HG02623 (cell line): ENCODE data around the gene NSMCE1.

Source experiments
- ATAC-seq: cut with Tn5 transposase; IDR thresholded peaks from one replicate; pipeline ENCODE4 v1.9.1; 2021; ENCODE audit warnings: moderate library complexity; ENCODE audit not compliant: unreplicated experiment

Gene NSMCE1

DNA sequence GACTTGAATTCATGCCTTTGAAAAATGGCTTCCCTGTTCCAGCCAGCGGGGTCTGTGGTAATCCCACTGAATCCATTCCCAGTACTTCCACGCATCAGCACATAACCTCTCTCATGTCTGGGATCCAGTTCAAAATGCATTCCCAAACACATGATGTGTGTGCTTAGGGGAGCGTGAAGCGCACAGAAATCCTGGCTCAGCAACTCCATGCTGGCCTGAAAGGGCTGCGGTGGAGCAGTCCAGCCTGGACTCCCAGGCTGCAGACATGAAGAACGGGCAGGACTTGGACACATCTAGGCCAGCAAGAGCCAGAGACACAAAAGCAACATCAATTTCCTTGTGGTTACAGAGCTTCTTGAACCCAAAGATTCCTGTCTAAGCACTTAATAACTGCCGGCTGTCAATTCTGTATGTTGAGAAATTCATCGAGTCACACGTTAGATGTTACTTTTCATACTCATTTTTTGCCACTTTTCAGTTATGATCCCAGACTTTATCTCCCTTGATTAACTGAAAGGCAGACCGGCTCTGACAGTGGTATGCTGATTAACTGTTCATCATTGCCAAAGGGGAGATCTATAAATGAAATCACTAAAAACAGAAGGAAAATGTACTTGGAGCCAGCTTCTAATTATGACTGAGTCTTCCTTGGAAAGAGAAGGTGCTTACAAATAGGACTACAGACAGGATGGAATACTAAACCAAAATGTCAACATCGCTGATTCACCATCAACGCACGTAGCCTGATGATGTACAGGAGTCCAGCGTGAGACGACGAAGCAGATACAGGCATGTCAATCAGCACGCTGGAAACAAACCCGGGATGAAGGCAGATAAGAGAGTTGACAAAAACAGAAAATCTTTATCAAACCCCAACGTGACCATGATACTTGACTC, 23.0 kb downstream of the NSMCE1 start:
- no peak for ATAC-seq

DNA sequence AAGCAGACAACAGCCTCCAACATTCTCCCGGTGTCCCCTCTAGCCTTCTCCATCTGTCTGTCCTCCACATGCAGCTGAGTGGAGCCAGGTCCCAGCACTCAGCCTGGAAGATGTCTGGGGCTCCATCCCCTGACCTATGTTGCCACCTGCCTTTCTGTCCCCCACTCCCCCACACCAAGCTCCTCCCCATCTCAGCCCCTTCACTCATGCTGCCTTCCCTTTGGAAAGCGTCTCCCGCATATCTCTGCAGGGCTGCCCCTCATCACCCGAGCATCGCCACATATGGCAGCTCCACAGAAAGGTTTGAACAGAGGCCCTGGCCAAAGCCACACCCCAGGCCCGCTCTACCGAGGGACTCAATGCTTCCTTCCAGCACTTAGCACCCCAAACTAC, 24.2 kb downstream of the NSMCE1 start:
- no peak for ATAC-seq

DNA sequence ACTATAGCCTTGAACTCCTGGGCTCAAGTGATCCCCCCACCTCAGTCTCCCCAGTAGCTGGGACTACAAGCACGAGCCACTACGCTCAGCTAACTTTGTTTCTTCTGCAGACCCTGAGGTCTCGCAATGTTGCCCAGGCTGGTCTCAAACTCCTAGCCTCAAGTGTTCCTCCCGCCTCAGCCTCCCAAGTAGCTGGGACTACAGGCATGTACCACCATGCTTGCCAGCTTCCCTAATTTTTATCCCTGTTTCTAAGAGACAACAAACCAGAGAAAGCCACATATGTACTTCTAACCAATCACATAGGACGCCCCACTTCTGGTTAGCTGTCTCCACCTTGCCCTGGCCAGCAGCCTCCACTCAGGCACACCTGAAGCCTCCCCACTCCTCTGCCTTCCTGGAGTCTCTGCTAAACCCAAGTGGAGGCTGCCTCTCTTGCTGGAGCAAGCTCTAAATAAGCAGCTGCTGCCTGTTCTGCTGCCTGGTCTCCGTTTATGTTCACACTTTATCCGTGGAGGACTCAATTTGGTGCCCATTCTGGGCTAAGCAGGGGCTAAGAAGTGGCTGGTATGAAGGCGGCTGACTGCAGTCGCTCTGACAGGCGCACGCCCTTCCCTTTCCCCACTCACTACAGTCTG, 24.7 kb downstream of the NSMCE1 start:
- ATAC-seq: no peak

DNA sequence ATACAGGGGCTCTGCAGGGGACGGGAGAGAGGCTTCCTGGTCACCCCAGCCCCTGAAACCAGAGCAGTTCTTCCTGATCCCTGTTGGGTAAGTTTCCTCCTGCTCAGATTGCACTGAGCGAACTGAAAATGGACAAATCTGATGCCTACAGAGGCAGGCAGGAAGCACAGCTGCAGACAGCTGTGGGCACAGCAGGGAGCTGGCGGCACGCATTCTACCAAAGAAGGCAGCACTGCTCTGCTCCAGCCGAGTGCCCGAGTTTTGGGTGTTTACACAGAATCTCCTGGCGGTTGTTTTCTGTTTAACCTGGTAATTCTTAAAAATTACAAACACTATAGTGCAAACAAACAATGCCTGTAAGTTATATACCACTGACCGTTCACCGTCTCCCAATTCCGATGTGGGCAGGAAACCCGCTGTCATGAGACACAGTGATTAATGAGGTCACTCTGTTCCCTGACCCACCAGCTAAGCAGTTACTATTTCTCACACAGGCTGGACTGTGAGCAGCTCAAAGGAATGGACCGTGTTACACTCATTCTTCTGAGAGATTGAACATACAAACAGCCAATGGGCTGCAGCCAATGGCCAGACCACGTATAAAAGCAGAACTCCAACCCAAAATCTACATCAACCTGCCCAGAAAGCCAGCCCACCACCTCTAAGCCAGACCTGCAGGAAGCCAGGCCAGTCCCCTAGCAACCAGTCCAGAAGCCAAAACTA, 25.5 kb downstream of the NSMCE1 start:
- no peak for ATAC-seq

DNA sequence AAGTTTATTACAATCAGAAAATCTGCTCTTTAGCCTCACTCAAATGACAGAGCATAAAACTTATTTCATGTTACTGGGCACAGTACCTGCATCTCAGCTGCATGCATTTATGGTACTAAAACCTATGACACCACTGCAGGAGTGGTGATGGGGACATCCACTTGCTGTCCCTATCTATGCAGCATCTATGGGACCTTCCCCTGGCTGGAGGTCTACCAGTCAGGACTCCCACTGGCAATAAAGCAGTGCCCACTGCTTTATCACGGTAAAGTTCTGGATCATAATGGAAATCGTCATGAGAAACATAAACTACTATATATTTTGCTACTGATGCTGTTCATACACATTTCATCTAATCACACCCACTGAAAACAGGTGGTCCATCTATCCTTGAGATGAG, 26.2 kb downstream of the NSMCE1 start:
- ATAC-seq: no peak

DNA sequence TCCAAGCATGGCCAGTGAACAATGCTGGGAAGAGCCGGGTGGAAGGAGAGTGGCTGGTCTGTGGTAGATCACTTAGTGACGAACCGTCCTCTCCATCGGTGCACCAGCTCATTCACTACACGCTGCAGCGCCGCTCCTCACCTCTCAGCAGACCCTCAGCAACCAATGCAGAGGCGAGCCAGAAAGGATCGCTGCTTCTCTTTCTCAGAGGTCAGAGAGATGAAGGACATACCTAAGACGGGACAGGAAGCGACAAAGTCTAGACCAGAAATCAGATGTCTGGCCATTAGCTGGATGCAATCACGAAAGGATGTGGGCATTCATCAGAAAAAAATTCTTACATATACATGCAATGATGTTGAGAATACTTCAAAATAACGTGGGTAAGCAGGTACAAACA, 26.9 kb downstream of the NSMCE1 start:
- no peak for ATAC-seq

DNA sequence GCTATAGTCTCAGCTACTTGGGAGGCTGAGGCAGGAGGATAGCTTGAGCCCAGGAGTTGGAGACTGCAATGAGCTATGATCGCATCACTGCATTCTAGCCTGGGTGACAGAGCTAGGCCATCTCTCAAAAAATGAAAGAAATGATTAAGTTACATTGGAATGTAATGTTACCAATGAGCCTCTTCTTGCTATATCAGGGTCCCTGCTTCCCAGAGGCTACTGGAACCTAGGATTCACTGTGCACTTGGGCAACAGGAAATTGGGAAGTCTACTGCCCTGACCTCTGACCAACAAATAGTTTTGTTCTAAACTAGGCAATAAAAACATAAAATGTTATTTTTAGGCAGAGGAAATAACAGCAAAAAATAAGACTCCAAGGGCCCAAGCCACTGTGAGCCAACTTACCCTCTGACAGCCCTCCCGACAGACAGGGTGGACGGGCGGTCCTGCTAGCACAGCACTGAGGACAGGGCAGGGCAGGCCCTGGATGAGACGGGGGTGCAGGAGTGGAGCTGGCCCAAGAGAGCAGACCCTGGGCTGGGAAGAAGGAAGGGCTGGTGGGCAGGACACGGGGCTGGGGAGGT, 27.5 kb downstream of the NSMCE1 start:
- no peak for ATAC-seq

DNA sequence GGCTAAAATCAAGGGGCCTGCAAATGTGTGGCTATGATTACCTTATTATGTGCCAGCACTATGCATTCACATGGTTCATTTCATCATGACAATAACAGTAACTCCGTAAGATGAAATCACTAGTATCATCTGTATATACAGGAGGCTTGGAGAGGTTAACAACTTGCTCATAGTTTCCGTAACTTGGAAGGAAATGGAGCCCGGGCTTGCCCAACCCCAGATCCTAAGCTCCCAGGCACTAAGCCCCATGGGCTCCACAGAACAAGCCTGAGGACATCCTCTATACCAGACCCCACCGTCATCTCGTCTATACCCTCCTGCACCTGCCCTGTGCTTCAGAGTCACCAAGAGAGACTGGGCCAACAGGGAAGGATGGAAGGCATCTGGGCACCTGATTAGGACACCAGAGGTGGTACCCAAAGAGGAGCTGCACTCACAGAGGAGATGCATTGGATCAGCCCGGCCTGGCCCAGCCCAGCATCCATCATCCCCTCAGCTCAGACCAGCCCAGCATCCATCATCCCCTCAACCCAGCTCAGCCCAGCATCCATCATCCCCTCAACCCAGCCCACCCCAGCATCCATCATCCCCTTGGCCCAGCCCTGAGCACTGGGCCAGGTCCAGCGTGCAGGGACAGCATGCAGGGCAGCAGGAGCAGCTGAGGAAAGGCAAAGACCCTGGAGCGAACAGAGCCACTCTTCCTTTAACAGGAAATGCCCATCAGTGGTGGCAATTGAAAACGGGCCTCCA, 28.5 kb downstream of the NSMCE1 start:
- no peak for ATAC-seq

DNA sequence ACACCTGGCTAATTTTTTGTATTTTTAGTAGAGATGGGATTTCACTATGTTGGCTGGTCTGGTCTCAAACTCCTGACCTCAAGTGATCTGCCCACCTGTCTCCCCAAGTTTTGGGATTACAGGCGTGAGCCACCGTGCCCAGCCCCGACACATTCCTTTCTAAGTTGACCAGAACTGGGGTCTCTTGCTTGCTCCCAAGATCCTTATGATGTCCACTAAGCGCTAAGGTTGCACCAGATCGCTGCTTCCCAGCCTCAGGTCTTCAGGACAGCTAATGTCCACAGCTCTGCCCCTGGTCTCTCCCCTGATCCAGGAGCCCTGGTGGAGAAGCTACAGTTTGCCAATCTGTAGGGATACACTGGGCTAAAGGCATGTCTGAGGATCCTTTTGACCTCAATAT, 29.5 kb downstream of the NSMCE1 start:
- ATAC-seq: no peak

DNA sequence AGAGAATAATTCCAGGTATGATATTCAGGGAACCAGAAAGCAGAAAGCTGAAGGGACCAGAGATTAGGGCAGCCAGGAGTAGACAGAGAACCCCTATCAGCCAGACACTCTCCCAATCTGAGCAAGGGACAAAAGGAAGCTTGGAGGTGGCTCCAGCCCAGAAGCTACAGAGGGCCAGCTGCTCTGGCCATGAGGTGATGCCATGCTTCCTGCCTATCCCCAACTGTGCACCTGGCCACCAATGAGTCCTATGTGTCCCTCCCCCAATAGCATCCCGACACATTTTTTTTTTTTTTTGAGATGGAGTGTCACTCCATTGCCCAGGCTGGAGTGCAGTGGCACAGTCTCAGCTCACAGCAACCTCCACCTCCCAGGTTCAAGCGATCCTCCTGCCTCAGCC, 30.0 kb downstream of the NSMCE1 start:
- no peak for ATAC-seq

DNA sequence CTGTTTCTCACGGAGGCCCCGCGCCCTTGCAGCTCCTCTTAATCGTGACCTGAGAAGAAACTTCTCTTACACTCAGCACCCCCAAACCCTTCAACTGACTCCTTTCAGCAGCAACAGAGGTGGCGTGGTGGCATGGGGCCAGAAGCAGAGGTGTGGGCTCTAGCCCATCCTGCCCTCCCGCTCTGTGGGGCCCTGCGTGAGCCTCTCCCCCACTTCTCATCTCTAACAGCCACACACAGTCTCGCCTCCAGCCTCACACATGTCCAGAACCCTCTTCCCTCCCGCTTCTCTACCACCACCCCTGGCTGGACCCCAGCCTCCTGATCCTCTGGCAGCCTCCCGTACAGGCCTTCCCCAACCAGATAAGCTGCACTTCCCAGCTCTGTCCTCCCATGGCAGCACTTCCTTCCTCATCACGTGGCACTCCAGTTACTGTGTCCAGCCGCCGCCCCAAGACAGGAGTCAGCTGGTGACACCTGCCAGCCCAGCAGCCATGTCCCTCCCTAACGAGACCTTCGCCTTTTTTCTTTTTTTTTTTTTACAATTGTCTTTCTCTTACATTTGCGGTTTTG, 30.5 kb downstream of the NSMCE1 start:
- ATAC-seq: peak; percentile 5

DNA sequence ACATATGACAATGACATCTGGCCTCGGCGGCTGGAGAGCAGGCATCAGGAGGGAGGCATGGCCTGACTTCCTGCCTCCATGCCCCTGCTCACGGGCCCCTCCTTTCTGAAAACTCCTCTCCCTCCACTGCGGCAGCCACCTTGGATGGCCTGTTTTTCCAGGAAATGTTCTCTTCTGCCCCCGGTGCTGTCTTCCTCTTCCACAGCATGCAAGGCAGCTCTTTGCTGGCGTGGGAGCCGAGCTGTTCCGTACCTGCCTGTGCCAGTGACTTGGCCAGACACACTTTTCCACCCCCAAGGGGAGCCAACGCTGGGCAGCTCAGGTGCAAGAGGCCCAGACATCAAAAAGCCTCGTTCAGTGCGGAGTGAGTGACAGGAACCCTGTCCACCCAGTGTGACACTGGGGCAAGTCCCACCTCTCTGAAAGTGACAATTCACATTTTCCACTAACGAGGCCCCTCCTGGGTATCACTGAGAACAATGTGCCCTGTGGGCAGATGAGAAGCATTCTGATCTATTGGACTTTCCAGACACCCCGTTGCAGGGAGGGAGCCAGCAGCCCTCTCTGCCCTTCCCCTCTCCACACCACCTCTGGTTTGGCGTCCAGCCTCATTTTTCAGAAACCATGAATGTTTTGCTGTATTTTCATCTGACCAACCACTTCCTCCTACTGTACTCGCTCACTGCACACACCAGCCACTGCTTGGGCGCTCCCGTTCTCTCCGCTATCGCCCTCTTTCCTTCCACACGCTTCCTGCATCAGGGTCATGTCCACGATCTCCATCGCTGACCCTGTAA, 31.2 kb downstream of the NSMCE1 start:
- ATAC-seq: peak; percentile 62

DNA sequence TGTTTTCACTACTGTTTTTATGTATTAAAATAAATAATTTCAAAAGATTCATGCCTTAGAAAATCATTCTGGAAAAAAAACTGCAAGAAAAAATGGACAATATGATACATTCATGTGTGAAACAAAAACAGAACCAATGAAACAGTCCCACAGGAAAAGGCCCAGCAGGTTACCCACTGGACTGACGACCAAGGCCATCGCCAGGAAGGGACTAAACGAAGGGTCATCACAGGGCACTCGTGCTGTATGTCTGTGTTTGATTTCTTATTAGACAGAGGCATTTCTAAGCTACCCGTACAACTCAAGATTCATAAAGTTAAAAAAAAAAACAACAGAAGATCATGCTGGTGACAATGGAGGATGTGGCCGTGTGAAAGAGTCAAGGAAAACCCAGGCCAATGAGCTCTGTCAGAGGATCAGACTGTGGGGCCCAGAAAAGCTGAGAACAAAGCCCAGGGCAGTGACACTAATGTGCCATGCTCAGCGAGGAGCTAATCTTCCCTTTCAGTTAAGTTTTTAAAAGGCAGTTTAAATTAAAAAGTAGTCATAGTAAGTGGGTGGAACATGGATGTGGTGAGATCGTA, 31.8 kb downstream of the NSMCE1 start:
- no peak for ATAC-seq

DNA sequence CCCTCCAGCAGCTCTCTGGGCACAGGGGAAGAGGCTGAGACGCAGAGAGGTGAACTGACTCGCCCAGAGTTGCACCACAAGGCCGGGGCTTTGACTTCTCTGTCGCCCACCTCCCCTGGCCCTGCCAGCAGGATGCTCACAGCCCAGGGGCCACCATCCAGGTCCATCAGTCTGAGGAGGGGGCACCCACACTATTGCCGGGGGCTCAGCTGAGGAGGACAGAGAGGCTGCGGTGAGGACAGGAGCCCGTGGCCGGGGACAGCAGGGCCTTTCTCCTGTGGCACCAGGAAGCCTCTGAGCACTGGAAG, 32.7 kb downstream of the NSMCE1 start:
- ATAC-seq: no peak

DNA sequence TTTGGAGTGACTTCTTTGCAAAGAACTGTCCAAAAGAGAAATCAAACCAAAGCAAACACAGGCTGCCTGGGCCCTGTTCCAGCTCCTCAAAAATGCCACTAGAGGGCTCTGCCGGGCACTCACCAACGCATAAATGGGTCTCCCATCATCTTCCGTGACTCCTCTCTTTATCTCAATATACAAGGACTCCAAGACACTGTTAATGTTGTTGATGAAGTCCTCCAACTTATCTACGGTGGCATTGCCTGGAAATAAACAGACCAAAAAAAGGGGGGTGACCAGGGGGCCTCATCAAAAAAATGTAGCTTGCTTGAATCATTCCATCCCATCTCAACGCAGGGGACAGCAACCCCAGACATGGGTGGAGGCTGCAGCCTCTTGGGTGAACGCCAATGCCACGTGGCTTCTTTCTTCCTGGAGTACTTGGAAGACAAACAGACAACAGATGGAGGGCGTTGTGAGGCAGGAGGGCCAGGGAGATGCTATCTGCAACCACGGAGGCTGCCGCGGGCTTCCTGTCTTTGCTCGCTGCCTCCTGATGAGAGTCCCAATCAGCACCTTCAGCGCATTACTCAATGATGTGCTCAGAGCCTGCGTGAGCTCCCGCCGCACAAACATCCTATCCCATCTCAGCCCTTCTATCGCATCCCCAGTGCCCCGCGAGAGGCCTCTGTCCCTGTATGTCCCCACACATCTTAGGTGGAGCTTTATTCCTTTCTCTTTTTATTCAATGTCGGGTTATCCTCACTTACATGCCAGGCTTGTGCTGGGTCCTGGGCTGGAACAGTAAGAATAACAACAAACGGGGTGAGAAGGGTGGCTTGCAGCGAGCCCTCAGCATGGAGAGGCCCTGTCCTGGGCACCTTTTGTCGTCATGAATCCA, 33.3 kb downstream of the NSMCE1 start:
- no peak for ATAC-seq

DNA sequence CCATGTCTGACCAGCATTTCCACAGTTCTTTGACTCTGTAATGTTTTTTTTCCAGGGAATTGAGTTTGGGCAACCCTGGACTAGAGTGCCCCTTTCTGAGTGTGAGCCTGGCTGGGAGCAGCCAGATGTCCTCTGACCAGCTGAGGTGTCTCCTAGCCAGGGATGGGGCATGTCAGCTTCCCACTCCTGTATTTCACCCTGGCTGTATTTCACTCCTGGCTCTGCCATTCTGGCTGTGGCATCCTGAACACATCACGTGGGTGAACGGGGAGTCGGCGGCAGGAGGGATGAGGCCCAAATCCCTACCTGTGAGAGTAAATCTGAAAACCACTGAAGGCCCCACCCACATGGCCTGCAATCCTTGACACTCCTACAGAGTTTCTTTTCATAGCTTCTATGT, 34.0 kb downstream of the NSMCE1 start:
- ATAC-seq: no peak

DNA sequence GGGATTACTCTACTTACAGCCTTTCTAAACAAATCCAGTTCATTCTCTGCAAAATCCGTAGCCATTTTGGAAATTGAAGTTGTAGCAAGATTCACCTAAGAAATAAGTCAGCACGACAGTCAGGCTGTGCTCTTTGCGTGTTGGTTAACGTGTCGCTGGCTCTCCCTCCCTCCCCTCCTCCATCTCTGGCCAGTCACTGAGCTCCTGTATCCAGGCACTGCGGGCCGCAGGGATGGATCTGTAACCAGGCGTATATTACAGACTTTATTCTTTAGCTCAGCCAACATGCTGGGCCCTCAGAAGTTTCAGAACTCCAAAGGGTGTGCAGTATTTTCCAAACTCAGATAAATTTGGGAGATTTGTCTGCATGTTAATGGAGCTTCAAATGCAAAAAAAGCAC, 34.4 kb downstream of the NSMCE1 start:
- ATAC-seq: no peak

DNA sequence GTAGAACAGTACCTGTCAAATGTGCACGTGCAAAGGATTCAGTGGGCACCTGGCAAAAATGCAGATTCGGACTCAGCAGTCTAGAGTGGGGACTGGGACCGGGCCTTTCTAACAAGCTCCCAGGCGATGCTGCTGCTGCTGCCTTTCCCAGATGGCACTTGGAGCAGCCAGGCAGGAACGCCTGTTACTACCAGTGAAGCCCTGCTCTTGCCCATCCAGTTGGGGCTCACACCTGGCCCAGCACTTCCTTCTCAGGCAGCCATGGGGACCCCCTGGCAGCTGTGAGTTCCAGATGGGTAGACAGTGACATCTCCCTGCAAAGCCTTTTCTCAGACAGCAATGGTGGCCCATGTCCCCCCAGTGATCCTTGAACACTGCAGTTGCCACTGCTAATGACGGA, 34.8 kb downstream of the NSMCE1 start:
- ATAC-seq: no peak
